Small intestine (tissue), 7 donors: ENCODE measurements around the gene ITGA1. TPM values are rescaled to one million over a fixed set of nuclear protein-coding genes. Genes with fewer than 3 reads are reported as not detected.

Experiments
- DNase-seq, 2 donors: peaks; one replicate each; pipeline versions ENCODE4 v3.0.0 to v3.0.0-alpha.2; 2013
- FAIRE-seq: peaks from 2 replicates; lab custom pipeline; 2012; peaks lifted over from hg19 to GRCh38; lab: Jason Lieb, UNC
- H3K27ac ChIP-seq, 3 donors: one replicate each; pipeline ENCODE4 v1.5.1; 2013; ENCODE audit warnings: low read length in 2 of 3, mild to moderate bottlenecking in 2 of 3, control low read depth in 1 of 3, inconsistent platforms in 1 of 3, low read depth in 1 of 3, moderate library complexity in 1 of 3
- H3K27me3 ChIP-seq, 3 donors: one replicate each; pipeline ENCODE4 v1.6.1; 2013; ENCODE audit warnings: low read length in 3 of 3, inconsistent platforms in 1 of 3; ENCODE audit not compliant: control insufficient read depth in 3 of 3, insufficient read depth in 3 of 3
- H3K36me3 ChIP-seq, 3 donors: one replicate each; pipeline ENCODE4 v1.6.1; 2013; ENCODE audit warnings: low read length in 3 of 3, inconsistent platforms in 1 of 3, low read depth in 1 of 3, mild to moderate bottlenecking in 1 of 3, moderate library complexity in 1 of 3; ENCODE audit not compliant: control insufficient read depth in 3 of 3, insufficient read depth in 2 of 3
- H3K4me1 ChIP-seq, 3 donors: one replicate each; pipeline ENCODE4 v1.6.1; 2013; ENCODE audit warnings: low read length in 2 of 3, inconsistent platforms in 1 of 3, low read depth in 1 of 3, mild to moderate bottlenecking in 1 of 3, moderate library complexity in 1 of 3; ENCODE audit not compliant: control insufficient read depth in 3 of 3, insufficient read depth in 2 of 3
- H3K4me3 ChIP-seq, 3 donors: one replicate each; pipeline ENCODE4 v1.5.1; 2013; ENCODE audit warnings: low read length in 3 of 3, control low read depth in 1 of 3, inconsistent platforms in 1 of 3, low read depth in 1 of 3, mild to moderate bottlenecking in 1 of 3, moderate library complexity in 1 of 3
- H3K9me3 ChIP-seq, 2 donors: one replicate each; pipeline ENCODE4 v1.6.1; 2013; ENCODE audit warnings: low read depth in 1 of 2, low read length in 1 of 2; ENCODE audit not compliant: control insufficient read depth in 2 of 2, insufficient read depth in 1 of 2
- WGBS, 3 donors: extraction: QIAGEN DNeasy Blood & Tissue Kit; methylation state at CpG; one replicate each; pipeline ENCODE4 v1.1.7; 2013; 5-methylcytosine and 5-hydroxymethylcytosine counted together
- polyA plus RNA-seq, 4 donors: library from polyadenylated mRNA; stranded (reverse) in 3 of 4; unstranded in 1 of 4; fragments of 200-250 nt in 3 of 4; fragments of 120-200 nt in 1 of 4; gene quantifications; one replicate each; pipeline versions ENCODE4 v1.2.1 to v1.2.3, GENCODE V29; 2013
- donor health status: healthy with polysubstance abuse.
- donor health status: control.
- donor health status: control.
- donor health status: Bipolar disorder and iron deficiency.
- donor health status: healthy.

Gene ITGA1
- polyA plus RNA-seq, 4 donors: 1.6 to 20.9 (median 5.0) TPM

- 91 to 95% (median 93%) methylated on average over 2 of the region's 2 CpGs for WGBS, 3 donors
- Histone ChIP-seq H3K36me3 (no peaks in the 10 kb centered on the region), H3K4me1 (no peaks in the 10 kb centered on the region), H3K9me3 (no peaks in the 10 kb centered on the region), H3K27me3 (no peaks in the 10 kb centered on the region), H3K4me3 (no peak overlapping the region), H3K27ac (no peak overlapping the region)
- FAIRE-seq (no peak), DNase-seq (no peak)
Observed at GRCh38 chr5:52830650-52831049, 42.9 kb downstream of the ITGA1 start.

- H3K27ac ChIP-seq: peak overlapping the region in 1 of 3 donors; percentile 14
- WGBS, 3 donors: 73 to 84% (median 80%) methylated on average over 2 of the region's 2 CpGs
- FAIRE-seq (no peak), DNase-seq (no peak)
- H3K9me3 ChIP-seq: no peaks in the 10 kb centered on the region
- no peak overlapping the region for H3K4me3 ChIP-seq
- no peaks in the 10 kb centered on the region for H3K36me3 ChIP-seq
- no peaks in the 10 kb centered on the region for H3K27me3 ChIP-seq
- H3K4me1 ChIP-seq: no peaks in the 10 kb centered on the region
Observed at GRCh38 chr5:52831786-52832511, 44.2 kb downstream of the ITGA1 start.

GRCh38 chr5:52834320-52834719 is 46.6 kb downstream of the ITGA1 start:
- H3K4me1 ChIP-seq: no peaks in the 10 kb centered on the region
- 85 to 93% (median 87%) methylated on average over 2 of the region's 2 CpGs for WGBS, 3 donors
- no peak for DNase-seq
- H3K27ac ChIP-seq: no peak overlapping the region
- H3K27me3 ChIP-seq: no peaks in the 10 kb centered on the region
- H3K36me3 ChIP-seq: no peaks in the 10 kb centered on the region
- no peak overlapping the region for H3K4me3 ChIP-seq
- no peaks in the 10 kb centered on the region for H3K9me3 ChIP-seq
- FAIRE-seq: no peak

GRCh38 chr5:52837068-52837467 is 49.4 kb downstream of the ITGA1 start:
- FAIRE-seq (no peak), DNase-seq (no peak)
- Histone ChIP-seq H3K27ac (peak overlapping the region in 1 of 3 donors; percentile 42), H3K4me1 (peaks cover 0 to 2% (median 0%) of the 10 kb centered on the region in 3 donors), H3K4me3 (no peak overlapping the region), H3K9me3 (no peaks in the 10 kb centered on the region), H3K27me3 (no peaks in the 10 kb centered on the region), H3K36me3 (no peaks in the 10 kb centered on the region)
- 77 to 81% (median 80%) methylated on average over 7 of the region's 7 CpGs for WGBS, 3 donors

- Histone ChIP-seq H3K4me1 (peaks cover 0 to 2% (median 0%) of the 10 kb centered on the region in 3 donors), H3K4me3 (no peak overlapping the region)
- no peak for FAIRE-seq
Observed at GRCh38 chr5:52837591-52838001, 49.9 kb downstream of the ITGA1 start.

GRCh38 chr5:52838326-52839015 is 50.8 kb downstream of the ITGA1 start:
- no peak for FAIRE-seq
- peak overlapping the region in 1 of 3 donors; percentile 44 for H3K27ac ChIP-seq

More at GRCh38 chr5:52837591-52838001, 49.9 kb downstream of the ITGA1 start:
- DNase-seq: no peak
- WGBS, 3 donors: 63 to 94% (median 88%) methylated on average over 2 of the region's 2 CpGs
- no peaks in the 10 kb centered on the region for H3K27me3 ChIP-seq
- H3K36me3 ChIP-seq: no peaks in the 10 kb centered on the region
- no peaks in the 10 kb centered on the region for H3K9me3 ChIP-seq
- no peak overlapping the region for H3K27ac ChIP-seq

GRCh38 chr5:52839285-52839684 is 51.6 kb downstream of the ITGA1 start:
- no peak overlapping the region for H3K27ac ChIP-seq
- 56 to 100% (median 100%) methylated on average over 1 of the region's 1 CpG for WGBS, 3 donors
- FAIRE-seq: no peak

More at GRCh38 chr5:52838326-52839015, 50.8 kb downstream of the ITGA1 start:
- H3K9me3 ChIP-seq: no peaks in the 10 kb centered on the region
- no peak overlapping the region for H3K4me3 ChIP-seq
- peaks cover 0 to 2% (median 0%) of the 10 kb centered on the region in 3 donors for H3K4me1 ChIP-seq
- H3K27me3 ChIP-seq: no peaks in the 10 kb centered on the region
- no peaks in the 10 kb centered on the region for H3K36me3 ChIP-seq
- no peak for DNase-seq
- WGBS, 3 donors: 85 to 88% (median 85%) methylated on average over 7 of the region's 7 CpGs

GRCh38 chr5:52840277-52841050 is 52.7 kb downstream of the ITGA1 start:
- H3K4me1 ChIP-seq: peaks cover 0 to 5% (median 0%) of the 10 kb centered on the region in 3 donors
- no peak for FAIRE-seq
- no peak overlapping the region for H3K4me3 ChIP-seq
- H3K36me3 ChIP-seq: no peaks in the 10 kb centered on the region
- DNase-seq: no peak
- no peaks in the 10 kb centered on the region for H3K9me3 ChIP-seq
- H3K27me3 ChIP-seq: no peaks in the 10 kb centered on the region
- peak overlapping the region in 1 of 3 donors; percentile 69 for H3K27ac ChIP-seq
- 61 to 88% (median 80%) methylated on average over 8 of the region's 8 CpGs for WGBS, 3 donors

More at GRCh38 chr5:52839285-52839684, 51.6 kb downstream of the ITGA1 start:
- Histone ChIP-seq H3K27me3 (no peaks in the 10 kb centered on the region), H3K4me3 (no peak overlapping the region), H3K36me3 (no peaks in the 10 kb centered on the region), H3K4me1 (peaks cover 0 to 2% (median 0%) of the 10 kb centered on the region in 3 donors), H3K9me3 (no peaks in the 10 kb centered on the region)
- no peak for DNase-seq
